ENCODE results near the gene FAH. TPM values are rescaled to one million over a fixed set of nuclear protein-coding genes. Genes with fewer than 3 reads are reported as not detected.
"Not testable (repeated sequence)": the region's sequence is repeated elsewhere in the genome, so short reads cannot be mapped to it uniquely, and the experiment has no call there.

FAH gene
- total RNA-seq, 1 experiment from 2014 or later: 38.0 TPM

DNA sequence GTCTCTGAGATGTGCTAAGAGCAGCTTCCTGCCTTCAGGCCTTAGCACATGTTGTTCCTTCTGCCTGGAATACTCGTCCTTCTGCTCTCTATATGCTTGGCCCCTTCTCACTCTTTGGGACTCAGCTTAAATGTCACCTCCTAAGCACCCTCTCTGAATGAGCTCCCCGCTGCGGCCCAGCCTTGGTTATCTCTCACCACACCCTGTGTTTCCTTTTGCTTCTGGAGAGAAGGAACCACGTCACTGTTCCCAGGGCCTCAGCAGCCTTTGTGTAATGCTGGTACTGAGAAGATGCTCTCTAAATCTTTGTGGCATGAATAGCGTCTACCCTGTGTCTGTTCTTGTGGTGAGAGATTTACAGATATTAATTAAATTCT, 2.2 kb downstream of the FAH start:
- TF ChIP-seq TCF7L2 (IDR thresholded peaks at IDR 0.05; ENCODE audit: low read depth, low read length): no peak
- TF ChIP-seq, protein P1, sequence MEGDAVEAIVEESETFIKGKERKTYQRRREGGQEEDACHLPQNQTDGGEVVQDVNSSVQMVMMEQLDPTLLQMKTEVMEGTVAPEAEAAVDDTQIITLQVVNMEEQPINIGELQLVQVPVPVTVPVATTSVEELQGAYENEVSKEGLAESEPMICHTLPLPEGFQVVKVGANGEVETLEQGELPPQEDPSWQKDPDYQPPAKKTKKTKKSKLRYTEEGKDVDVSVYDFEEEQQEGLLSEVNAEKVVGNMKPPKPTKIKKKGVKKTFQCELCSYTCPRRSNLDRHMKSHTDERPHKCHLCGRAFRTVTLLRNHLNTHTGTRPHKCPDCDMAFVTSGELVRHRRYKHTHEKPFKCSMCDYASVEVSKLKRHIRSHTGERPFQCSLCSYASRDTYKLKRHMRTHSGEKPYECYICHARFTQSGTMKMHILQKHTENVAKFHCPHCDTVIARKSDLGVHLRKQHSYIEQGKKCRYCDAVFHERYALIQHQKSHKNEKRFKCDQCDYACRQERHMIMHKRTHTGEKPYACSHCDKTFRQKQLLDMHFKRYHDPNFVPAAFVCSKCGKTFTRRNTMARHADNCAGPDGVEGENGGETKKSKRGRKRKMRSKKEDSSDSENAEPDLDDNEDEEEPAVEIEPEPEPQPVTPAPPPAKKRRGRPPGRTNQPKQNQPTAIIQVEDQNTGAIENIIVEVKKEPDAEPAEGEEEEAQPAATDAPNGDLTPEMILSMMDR (IDR thresholded peaks at IDR 0.05): no peak
- no peak for TF ChIP-seq SIN3A (IDR thresholded peaks at IDR 0.05; ENCODE audit: borderline replicate concordance, insufficient read depth, low read depth, low read length)
- TF ChIP-seq, protein P2, sequence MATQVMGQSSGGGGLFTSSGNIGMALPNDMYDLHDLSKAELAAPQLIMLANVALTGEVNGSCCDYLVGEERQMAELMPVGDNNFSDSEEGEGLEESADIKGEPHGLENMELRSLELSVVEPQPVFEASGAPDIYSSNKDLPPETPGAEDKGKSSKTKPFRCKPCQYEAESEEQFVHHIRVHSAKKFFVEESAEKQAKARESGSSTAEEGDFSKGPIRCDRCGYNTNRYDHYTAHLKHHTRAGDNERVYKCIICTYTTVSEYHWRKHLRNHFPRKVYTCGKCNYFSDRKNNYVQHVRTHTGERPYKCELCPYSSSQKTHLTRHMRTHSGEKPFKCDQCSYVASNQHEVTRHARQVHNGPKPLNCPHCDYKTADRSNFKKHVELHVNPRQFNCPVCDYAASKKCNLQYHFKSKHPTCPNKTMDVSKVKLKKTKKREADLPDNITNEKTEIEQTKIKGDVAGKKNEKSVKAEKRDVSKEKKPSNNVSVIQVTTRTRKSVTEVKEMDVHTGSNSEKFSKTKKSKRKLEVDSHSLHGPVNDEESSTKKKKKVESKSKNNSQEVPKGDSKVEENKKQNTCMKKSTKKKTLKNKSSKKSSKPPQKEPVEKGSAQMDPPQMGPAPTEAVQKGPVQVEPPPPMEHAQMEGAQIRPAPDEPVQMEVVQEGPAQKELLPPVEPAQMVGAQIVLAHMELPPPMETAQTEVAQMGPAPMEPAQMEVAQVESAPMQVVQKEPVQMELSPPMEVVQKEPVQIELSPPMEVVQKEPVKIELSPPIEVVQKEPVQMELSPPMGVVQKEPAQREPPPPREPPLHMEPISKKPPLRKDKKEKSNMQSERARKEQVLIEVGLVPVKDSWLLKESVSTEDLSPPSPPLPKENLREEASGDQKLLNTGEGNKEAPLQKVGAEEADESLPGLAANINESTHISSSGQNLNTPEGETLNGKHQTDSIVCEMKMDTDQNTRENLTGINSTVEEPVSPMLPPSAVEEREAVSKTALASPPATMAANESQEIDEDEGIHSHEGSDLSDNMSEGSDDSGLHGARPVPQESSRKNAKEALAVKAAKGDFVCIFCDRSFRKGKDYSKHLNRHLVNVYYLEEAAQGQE (IDR thresholded peaks at IDR 0.05; ENCODE audit: insufficient read depth in 1 of 2, low read depth in 2 of 2, low read length in 1 of 2): no peak
- no peak for TF ChIP-seq POLR2AphosphoS5 (IDR thresholded peaks at IDR 0.05; ENCODE audit: low read depth, low read length)
- intact Hi-C loops (cut with micrococcal nuclease; ENCODE audit: unreplicated experiment): no loop called here
- in situ Hi-C loops (cut with HindIII; ENCODE audit: low pct_unique_long_range_greater_than_20kb, low sequenced_read_pairs): no loop called here

DNA sequence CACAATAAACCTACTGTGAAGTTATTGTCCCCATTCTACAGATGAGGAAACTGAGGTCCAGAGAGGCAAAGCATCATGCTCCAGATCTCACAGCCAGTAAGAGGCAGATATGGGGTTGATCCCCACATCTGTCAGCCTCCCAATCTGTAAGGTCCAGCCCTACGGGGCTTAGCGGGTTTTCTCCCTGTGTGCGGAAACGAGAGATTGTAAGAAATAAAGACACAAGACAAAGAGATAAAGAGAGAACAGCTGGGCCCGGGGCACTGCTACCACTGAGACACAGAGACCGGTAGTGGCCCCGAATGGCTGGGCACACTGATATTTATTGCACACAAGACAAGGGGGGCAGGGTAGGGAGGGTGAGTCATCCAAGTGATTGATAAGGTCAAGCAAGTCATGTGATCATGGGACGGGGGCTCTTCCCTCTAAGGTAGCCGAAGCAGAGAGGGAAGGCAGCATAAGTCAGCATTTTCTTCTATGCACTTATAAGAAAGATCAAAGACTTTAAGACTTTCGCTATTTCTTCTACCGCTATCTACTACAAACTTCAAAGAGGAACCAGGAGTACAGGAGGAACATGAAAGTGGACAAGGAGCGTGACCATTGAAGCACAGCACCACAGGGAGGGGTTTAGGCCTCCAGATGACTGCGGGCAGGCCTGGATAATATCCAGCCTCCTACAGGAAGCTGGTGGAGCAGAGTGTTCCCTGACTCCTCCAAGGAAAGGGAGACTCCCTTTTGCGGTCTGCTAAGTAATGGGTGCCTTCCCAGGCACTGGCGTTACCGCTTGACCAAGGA, 2.8 kb downstream of the FAH start:
- DNase-seq (ENCODE audit: low read depth, low spot score); intact Hi-C loops (cut with micrococcal nuclease; ENCODE audit: unreplicated experiment); H3K27me3 ChIP-seq (ENCODE audit: control insufficient read depth, insufficient read depth, low read length); H3K36me3 ChIP-seq (ENCODE audit: control insufficient read depth, insufficient read depth, low read length); POLR2A ChIA-PET; H3K27ac ChIP-seq (ENCODE audit: low read length); in situ Hi-C loops (cut with HindIII; ENCODE audit: low pct_unique_long_range_greater_than_20kb, low sequenced_read_pairs); CTCF ChIA-PET; ATAC-seq; H3K4me3 ChIP-seq (ENCODE audit: low read depth in 2 of 2, low read length in 2 of 2); H3K9me3 ChIP-seq (ENCODE audit: control insufficient read depth, insufficient read depth, low read depth, low read length): not testable (repeated sequence)
- BruUV-seq (replicated peaks): TSS peak; percentile 33
- TF ChIP-seq TCF7L2 (IDR thresholded peaks at IDR 0.05; ENCODE audit: low read depth, low read length): 0 out of 2 replicates have a peak, but pooled peaks have one; percentile 34
- H3K4me1 ChIP-seq (ENCODE audit: control insufficient read depth, insufficient read depth, low read length): peaks cover 22% of the 10 kb centered on the region

More for the DNA sequence above, 2.2 kb downstream of the FAH start:
- ChIA-PET CTCF (no interaction called here), POLR2A (no interaction called here)
- ATAC-seq: no peak
- Histone ChIP-seq H3K9me3 (ENCODE audit: control insufficient read depth, insufficient read depth, low read depth, low read length) (no peaks in the 10 kb centered on the region), H3K27me3 (ENCODE audit: control insufficient read depth, insufficient read depth, low read length) (no peaks in the 10 kb centered on the region), H3K4me1 (ENCODE audit: control insufficient read depth, insufficient read depth, low read length) (peaks cover 22% of the 10 kb centered on the region), H3K27ac (ENCODE audit: low read length) (no peak overlapping the region), H3K4me3 (ENCODE audit: low read depth in 2 of 2, low read length in 2 of 2) (no peak overlapping the region), H3K36me3 (ENCODE audit: control insufficient read depth, insufficient read depth, low read length) (no peaks in the 10 kb centered on the region)
- BruUV-seq (replicated peaks): no TSS peak
- DNase-seq (ENCODE audit: low read depth, low spot score): no peak

DNA sequence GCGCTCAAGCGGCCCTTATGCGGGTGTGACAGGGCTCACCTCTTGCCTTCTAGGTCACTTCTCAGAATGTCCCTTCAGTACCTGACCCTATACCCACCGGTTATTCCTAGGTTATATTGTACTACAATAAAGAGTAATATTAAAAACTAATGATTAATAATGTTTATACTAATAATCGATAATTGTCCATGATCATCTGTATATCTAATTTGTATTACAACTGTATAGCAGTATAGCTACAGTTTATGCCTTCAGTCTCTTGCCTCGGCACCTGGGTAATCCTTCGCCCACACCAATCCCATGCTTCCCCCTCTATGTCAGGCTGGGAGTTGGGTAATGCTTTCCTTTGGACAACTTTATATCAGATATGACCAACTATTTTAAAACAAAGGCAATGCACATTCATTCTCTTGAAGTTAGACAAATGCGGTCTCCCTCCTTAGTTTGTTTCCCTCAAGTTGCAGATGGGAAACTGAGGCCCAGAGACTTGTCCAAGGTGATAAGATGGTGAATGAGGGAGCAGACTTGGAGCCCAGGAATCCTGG, 3.4 kb downstream of the FAH start:
- ATAC-seq (no peak), DNase-seq (ENCODE audit: low read depth, low spot score) (no peak)
- TF ChIP-seq POLR2AphosphoS5 (IDR thresholded peaks at IDR 0.05; ENCODE audit: low read depth, low read length) (no peak), TCF7L2 (IDR thresholded peaks at IDR 0.05; ENCODE audit: low read depth, low read length) (no peak), SIN3A (IDR thresholded peaks at IDR 0.05; ENCODE audit: borderline replicate concordance, insufficient read depth, low read depth, low read length) (no peak)
- TF ChIP-seq, protein P2 (IDR thresholded peaks at IDR 0.05; ENCODE audit: insufficient read depth in 1 of 2, low read depth in 2 of 2, low read length in 1 of 2): no peak
- TF ChIP-seq, protein P1 (IDR thresholded peaks at IDR 0.05): no peak
- Histone ChIP-seq H3K27me3 (ENCODE audit: control insufficient read depth, insufficient read depth, low read length) (no peaks in the 10 kb centered on the region), H3K27ac (ENCODE audit: low read length) (no peak overlapping the region), H3K36me3 (ENCODE audit: control insufficient read depth, insufficient read depth, low read length) (no peaks in the 10 kb centered on the region), H3K4me1 (ENCODE audit: control insufficient read depth, insufficient read depth, low read length) (peaks cover 22% of the 10 kb centered on the region), H3K9me3 (ENCODE audit: control insufficient read depth, insufficient read depth, low read depth, low read length) (no peaks in the 10 kb centered on the region), H3K4me3 (ENCODE audit: low read depth in 2 of 2, low read length in 2 of 2) (no peak overlapping the region)
- CTCF ChIA-PET: no interaction called here
- in situ Hi-C loops (cut with HindIII; ENCODE audit: low pct_unique_long_range_greater_than_20kb, low sequenced_read_pairs) (no loop called here), intact Hi-C loops (cut with micrococcal nuclease; ENCODE audit: unreplicated experiment) (no loop called here)
- no TSS peak for BruUV-seq (replicated peaks)
- POLR2A ChIA-PET: no interaction called here
